HG03097 (cell line): ENCODE data around the gene PAPOLA.
"Not testable (repeated sequence)": the region's sequence is repeated elsewhere in the genome, so short reads cannot be mapped to it uniquely, and the experiment has no call there.

Experiments
- ATAC-seq: cut with Tn5 transposase; IDR thresholded peaks from one replicate; pipeline ENCODE4 v1.9.1; 2021; ENCODE audit not compliant: unreplicated experiment, low FRiP score

The PAPOLA gene

GRCh38 chr14:96501740-96502620 lies at the start of gene PAPOLA:
Gene PAPOLA, plus strand, starts transcription at chr14:96502382. Its CDS starts 211 bp downstream, at chr14:96502593.
- ATAC-seq = peak; percentile 88

- ATAC-seq = no peak
These were observed 49.5 kb upstream of the PAPOLA start for GRCh38 chr14:96452684-96453083.

- ATAC-seq = no peak
These were observed 46.6 kb upstream of the PAPOLA start for GRCh38 chr14:96455588-96455987.

GRCh38 chr14:96459851-96460250 lies 42.3 kb upstream of the PAPOLA start:
- no peak for ATAC-seq

- no peak for ATAC-seq
These were observed 40.0 kb upstream of the PAPOLA start for GRCh38 chr14:96461950-96462798.

GRCh38 chr14:96464136-96464535 lies 38.0 kb upstream of the PAPOLA start:
- no peak for ATAC-seq

- no peak for ATAC-seq
These were observed 35.3 kb upstream of the PAPOLA start for GRCh38 chr14:96466918-96467317.

GRCh38 chr14:96470331-96470730 lies 31.9 kb upstream of the PAPOLA start:
- no peak for ATAC-seq

- ATAC-seq = not testable (repeated sequence)
These were observed 31.2 kb upstream of the PAPOLA start for GRCh38 chr14:96470967-96471366.

- no peak for ATAC-seq
These were observed 24.1 kb upstream of the PAPOLA start for GRCh38 chr14:96478119-96478518.

- ATAC-seq = no peak
These were observed 22.6 kb upstream of the PAPOLA start for GRCh38 chr14:96479435-96480146.

- no peak for ATAC-seq
These were observed 20.4 kb upstream of the PAPOLA start for GRCh38 chr14:96481731-96482314.

- ATAC-seq = no peak
These were observed 19.2 kb upstream of the PAPOLA start for GRCh38 chr14:96482986-96483385.

- ATAC-seq = no peak
These were observed 17.8 kb upstream of the PAPOLA start for GRCh38 chr14:96484399-96484798.

GRCh38 chr14:96486705-96487104 lies 15.5 kb upstream of the PAPOLA start:
- ATAC-seq = no peak

GRCh38 chr14:96489327-96489726 lies 12.9 kb upstream of the PAPOLA start:
- no peak for ATAC-seq

GRCh38 chr14:96493178-96493577 lies 9.0 kb upstream of the PAPOLA start:
- no peak for ATAC-seq

- ATAC-seq = no peak
These were observed 7.9 kb upstream of the PAPOLA start for GRCh38 chr14:96494331-96494730.

- no peak for ATAC-seq
These were observed 5.1 kb upstream of the PAPOLA start for GRCh38 chr14:96497087-96497486.

GRCh38 chr14:96497586-96497985 lies 4.6 kb upstream of the PAPOLA start:
- no peak for ATAC-seq
